RWPE2 (cell line): ENCODE data around the gene WNT11.

Experiments
- ATAC-seq: fragments of 200-7000 bp; cut with Tn5 transposase; 3 replicates; pipeline ENCODE4 v1.9.1; 2021; ENCODE audit warnings: low read depth
- DNase-seq: peaks from one replicate; pipeline ENCODE4 v3.0.0-alpha.2; 2020; ENCODE audit warnings: low spot score
- H3K27ac ChIP-seq: fragments of 450-650 bp; 2 replicates; pipeline ENCODE4 v1.5.1; 2017; ENCODE audit warnings: mild to moderate bottlenecking; ENCODE audit not compliant: poor library complexity, severe bottlenecking
- H3K27me3 ChIP-seq: fragments of 250-450 bp; sonication (Bioruptor Pico); 2 replicates; pipeline ENCODE4 v1.5.1; 2021; ENCODE audit warnings: mild to moderate bottlenecking, moderate library complexity; ENCODE audit not compliant: insufficient read depth, poor library complexity, severe bottlenecking
- H3K36me3 ChIP-seq: fragments of 250-450 bp; sonication (Bioruptor Pico); 2 replicates; pipeline ENCODE4 v1.5.1; 2020; ENCODE audit warnings: low read depth, mild to moderate bottlenecking, moderate library complexity
- H3K4me1 ChIP-seq: fragments of 250-450 bp; sonication (Bioruptor Pico); 2 replicates; pipeline ENCODE4 v1.5.1; 2021; ENCODE audit warnings: mild to moderate bottlenecking, moderate library complexity; ENCODE audit not compliant: insufficient read depth, poor library complexity, severe bottlenecking
- H3K4me3 ChIP-seq: fragments of 250-450 bp; sonication (Bioruptor Pico); 2 replicates; pipeline ENCODE4 v1.5.1; 2021; ENCODE audit warnings: mild to moderate bottlenecking, moderate library complexity; ENCODE audit not compliant: severe bottlenecking
- H3K9me3 ChIP-seq: fragments of 250-450 bp; sonication (Bioruptor Pico); 2 replicates; pipeline ENCODE4 v1.5.1; 2021; ENCODE audit warnings: mild to moderate bottlenecking, moderate library complexity; ENCODE audit not compliant: severe bottlenecking
- CTCF ChIP-seq: fragments of 450-650 bp; IDR thresholded peaks from one replicate; pipeline ENCODE4 v1.5.1; 2017; ENCODE audit warnings: mild to moderate bottlenecking, moderate library complexity; ENCODE audit not compliant: poor library complexity, severe bottlenecking

The WNT11 gene

GRCh38 chr11:76163289-76163880, 42.9 kb downstream of the WNT11 start:
- ATAC-seq = no peak; the same call in 2 of the 3 replicates
- no peak overlapping the region for H3K27ac ChIP-seq
- H3K9me3 ChIP-seq = no peaks in the 10 kb centered on the region
- DNase-seq = no peak
- no peak overlapping the region for H3K4me3 ChIP-seq
- H3K4me1 ChIP-seq = no peaks in the 10 kb centered on the region
- H3K36me3 ChIP-seq = no peaks in the 10 kb centered on the region
- TF ChIP-seq CTCF = no peak
- no peaks in the 10 kb centered on the region for H3K27me3 ChIP-seq

GRCh38 chr11:76162336-76163288, 43.7 kb downstream of the WNT11 start:
- H3K36me3 ChIP-seq = no peaks in the 10 kb centered on the region
- no peak overlapping the region for H3K27ac ChIP-seq
- H3K4me3 ChIP-seq = no peak overlapping the region
- TF ChIP-seq CTCF = no peak
- H3K9me3 ChIP-seq = no peaks in the 10 kb centered on the region
- H3K27me3 ChIP-seq = no peaks in the 10 kb centered on the region
- H3K4me1 ChIP-seq = no peaks in the 10 kb centered on the region
- DNase-seq = no peak
- ATAC-seq = no peak

GRCh38 chr11:76161261-76161961, 44.9 kb downstream of the WNT11 start:
- Histone ChIP-seq H3K27me3 (no peaks in the 10 kb centered on the region), H3K9me3 (no peaks in the 10 kb centered on the region), H3K4me3 (no peak overlapping the region), H3K27ac (no peak overlapping the region), H3K36me3 (no peaks in the 10 kb centered on the region), H3K4me1 (no peaks in the 10 kb centered on the region)
- TF ChIP-seq CTCF = no peak
- ATAC-seq (no peak), DNase-seq (no peak)

GRCh38 chr11:76160856-76161255, 45.4 kb downstream of the WNT11 start:
- no peaks in the 10 kb centered on the region for H3K27me3 ChIP-seq
- TF ChIP-seq CTCF = no peak
- H3K4me3 ChIP-seq = no peak overlapping the region
- ATAC-seq = no peak
- H3K9me3 ChIP-seq = no peaks in the 10 kb centered on the region
- DNase-seq = no peak
- no peaks in the 10 kb centered on the region for H3K36me3 ChIP-seq
- no peaks in the 10 kb centered on the region for H3K4me1 ChIP-seq
- no peak overlapping the region for H3K27ac ChIP-seq
